Astrocyte (in vitro differentiated cells and primary cell): ENCODE measurements around the gene GPRC5A.

Experiments used
- CTCF ChIP-seq: IDR thresholded peaks from 2 replicates; pipeline ENCODE4 v1.5.1; 2011; ENCODE audit warnings: low read depth, mild to moderate bottlenecking, inconsistent platforms, low read length, moderate library complexity; ENCODE audit not compliant: insufficient read depth
- EZH2 ChIP-seq: IDR thresholded peaks from 2 replicates; pipeline ENCODE4 v1.6.1; 2012; ENCODE audit warnings: mild to moderate bottlenecking, low read length, inconsistent platforms; ENCODE audit not compliant: insufficient read depth

GRCh38 chr12:12947902-12948301 is 56.5 kb downstream of the GPRC5A start:
- no peak for TF ChIP-seq CTCF
- no peak for TF ChIP-seq EZH2
